Lower leg skin (tissue), 3 donors: ENCODE measurements around the gene GPSM1.

Experiments
- CTCF ChIP-seq, 3 donors: fragments of 450-650 bp; IDR thresholded peaks; one replicate each; pipeline ENCODE4 v1.5.1; 2016; ENCODE audit warnings: antibody characterized with exemption in 3 of 3, mild to moderate bottlenecking in 3 of 3, moderate library complexity in 2 of 3
- POLR2A ChIP-seq, 2 donors: fragments of 450-650 bp; IDR thresholded peaks; one replicate each; pipeline ENCODE4 v1.6.1; 2016 to 2017; ENCODE audit warnings: antibody characterized with exemption in 2 of 2, mild to moderate bottlenecking in 1 of 2, moderate library complexity in 1 of 2

GRCh38 chr9:136396219-136396515 is 68.8 kb downstream of the GPSM1 start:
- TF ChIP-seq CTCF (IDR thresholded peaks at IDR 0.05) (no peak), POLR2A (IDR thresholded peaks at IDR 0.05) (no peak)
